ENCODE results near the gene LDLRAD3. TPM values are rescaled to one million over a fixed set of nuclear protein-coding genes. Genes with fewer than 3 reads are reported as not detected.

The LDLRAD3 gene
- total and polyA plus RNA-seq, 12 donors = 5.4 to 16.7 (median 10.2) TPM

GRCh38 chr11:36023922-36024321, 80.1 kb downstream of the LDLRAD3 start:
- TF ChIP-seq CTCF (IDR thresholded peaks at IDR 0.05) = no peak
- TF ChIP-seq POLR2A (IDR thresholded peaks at IDR 0.05) = no peak
- Histone ChIP-seq H3K27ac (no peak overlapping the region), H3K36me3 (replicated peaks in 1 of 2) (no peaks in the 10 kb centered on the region), H3K9me3 (replicated peaks in 1 of 3) (no peaks in the 10 kb centered on the region), H3K4me1 (replicated peaks in 1 of 2) (peaks cover 0 to 11% of the 10 kb centered on the region in 2 donors), H3K4me3 (no peak overlapping the region), H3K27me3 (no peaks in the 10 kb centered on the region)
- DNase-seq = no peak
- WGBS, 4 donors = 29 to 42% (median 35%) methylated on average over 2 of the region's 2 CpGs
- intact Hi-C loops (cut with DNase I) = loop anchor here in 1 of 2 donors (10.0 kb wide), 1 partner anchor 79 kb away; the partner anchor contains the start of gene LDLRAD3

DNA sequence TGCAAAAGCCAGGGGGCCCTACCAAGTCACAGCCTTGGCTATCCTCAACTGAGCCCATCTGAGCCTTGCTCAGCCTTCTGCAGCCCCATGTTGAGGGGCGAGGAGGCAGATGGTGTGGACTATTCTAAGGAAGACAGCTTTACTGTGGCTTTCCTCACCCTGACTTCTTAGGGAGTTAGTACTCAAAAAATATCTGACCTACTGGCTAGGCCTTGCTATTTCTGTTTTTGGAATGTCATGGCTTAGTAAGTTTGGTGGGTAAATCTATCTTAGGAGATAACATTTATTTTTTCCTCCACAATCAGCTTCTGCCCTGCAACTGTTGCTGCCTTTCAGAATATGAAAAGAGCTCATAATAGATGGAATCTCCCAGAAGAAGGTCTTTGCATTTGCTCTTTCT, 80.9 kb downstream of the LDLRAD3 start:
- DNase-seq = no peak
- Histone ChIP-seq H3K9me3 (replicated peaks in 1 of 3) (no peaks in the 10 kb centered on the region), H3K27me3 (no peaks in the 10 kb centered on the region), H3K27ac (no peak overlapping the region), H3K4me1 (replicated peaks in 1 of 2) (peaks cover 0 to 5% of the 10 kb centered on the region in 2 donors), H3K4me3 (no peak overlapping the region), H3K36me3 (replicated peaks in 1 of 2) (no peaks in the 10 kb centered on the region)
- TF ChIP-seq CTCF (IDR thresholded peaks at IDR 0.05) (no peak), POLR2A (IDR thresholded peaks at IDR 0.05) (no peak)
- 80 to 92% (median 84%) methylated on average over 1 of the region's 1 CpG for WGBS, 4 donors
- intact Hi-C loops (cut with DNase I) = loop anchor here in 1 of 2 donors (10.0 kb wide), 1 partner anchor 80 kb away; the partner anchor contains the start of gene LDLRAD3

DNA sequence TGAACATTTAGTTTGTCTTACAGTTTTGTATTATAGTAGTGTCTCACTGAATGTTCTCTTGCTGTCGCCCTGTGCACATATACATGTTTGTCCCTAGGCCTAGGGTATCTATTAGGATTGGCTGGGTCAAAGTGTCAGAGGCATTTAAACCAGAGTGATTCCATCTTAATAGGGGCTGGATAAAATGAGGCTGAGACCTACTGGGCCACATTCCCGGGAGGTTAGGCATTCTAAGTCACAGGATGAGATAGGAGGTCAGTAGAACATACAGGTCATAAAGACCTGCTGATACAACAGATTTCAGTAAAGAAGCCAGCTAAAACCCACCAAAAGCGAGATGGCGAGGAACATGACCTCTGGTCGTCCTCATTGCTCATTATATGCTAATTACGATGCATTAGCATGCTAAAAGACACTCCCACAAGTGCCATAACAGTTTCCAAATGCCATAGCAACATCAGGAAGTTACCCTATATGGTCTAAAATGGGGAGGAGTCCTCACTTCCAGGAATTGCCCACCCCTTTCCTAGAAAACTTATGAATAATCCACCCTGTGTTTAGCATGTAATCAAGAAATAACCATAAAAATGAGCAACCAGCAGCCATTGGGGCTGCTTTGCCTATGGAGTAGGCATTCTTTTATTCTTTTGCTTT, 82.6 kb downstream of the LDLRAD3 start:
- no peaks in the 10 kb centered on the region for H3K27me3 ChIP-seq
- intact Hi-C loops (cut with DNase I) = loop anchor here in 1 of 2 donors (10.0 kb wide), 1 partner anchor 82 kb away; the partner anchor contains the start of gene LDLRAD3
- H3K4me3 ChIP-seq = no peak overlapping the region
- no peaks in the 10 kb centered on the region for H3K36me3 ChIP-seq (replicated peaks in 1 of 2)
- no peaks in the 10 kb centered on the region for H3K9me3 ChIP-seq (replicated peaks in 1 of 3)
- WGBS, 4 donors = 92 to 98% (median 95%) methylated on average over 6 of the region's 6 CpGs
- no peak for TF ChIP-seq POLR2A (IDR thresholded peaks at IDR 0.05)
- TF ChIP-seq CTCF (IDR thresholded peaks at IDR 0.05) = no peak
- H3K27ac ChIP-seq = no peak overlapping the region
- DNase-seq = no peak
- H3K4me1 ChIP-seq (replicated peaks in 1 of 2) = no peaks in the 10 kb centered on the region

GRCh38 chr11:36027731-36028130, 83.9 kb downstream of the LDLRAD3 start:
- Histone ChIP-seq H3K27ac (no peak overlapping the region), H3K9me3 (replicated peaks in 1 of 3) (no peaks in the 10 kb centered on the region), H3K4me1 (replicated peaks in 1 of 2) (no peaks in the 10 kb centered on the region), H3K27me3 (no peaks in the 10 kb centered on the region), H3K4me3 (no peak overlapping the region), H3K36me3 (replicated peaks in 1 of 2) (no peaks in the 10 kb centered on the region)
- intact Hi-C loops (cut with DNase I) = loop anchor here in 1 of 2 donors (10.0 kb wide), 1 partner anchor 83 kb away; the partner anchor contains the start of gene LDLRAD3
- no peak for DNase-seq
- TF ChIP-seq CTCF (IDR thresholded peaks at IDR 0.05) = no peak
- TF ChIP-seq POLR2A (IDR thresholded peaks at IDR 0.05) = no peak
- 71 to 79% (median 77%) methylated on average over 4 of the region's 4 CpGs; no CpG with 5 or more reads in 1 of the 4 donors for whole genome bisulfite sequencing, 4 donors

Data from adrenal gland (tissue), 12 donors.